GM21367 (cell line): ENCODE results near the gene ASB3.
"Not testable (repeated sequence)": the region's sequence is repeated elsewhere in the genome, so short reads cannot be mapped to it uniquely, and the experiment has no call there.

Experiments used
- ATAC-seq: cut with Tn5 transposase; IDR thresholded peaks from one replicate; pipeline ENCODE4 v1.9.1; 2021; ENCODE audit not compliant: unreplicated experiment

The ASB3 gene

DNA sequence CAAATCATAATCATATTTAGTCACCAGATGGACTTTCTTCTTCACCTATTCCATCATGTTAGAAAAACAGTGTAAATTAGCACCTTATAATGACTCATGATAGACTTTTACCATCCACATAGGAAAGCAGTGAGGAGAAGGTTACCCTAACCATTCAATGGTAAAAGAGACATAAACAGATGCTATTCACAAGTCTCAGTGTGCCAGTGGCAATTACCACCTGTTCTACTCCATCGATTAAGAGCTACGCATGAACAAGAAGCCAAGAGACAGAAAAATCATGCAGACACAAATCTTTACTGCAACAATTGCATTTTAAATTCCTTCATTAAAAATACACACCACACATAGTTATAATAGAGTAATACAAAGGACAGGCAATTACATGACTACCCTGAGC lies 125.9 kb downstream of the ASB3 start:
- no peak for ATAC-seq

DNA sequence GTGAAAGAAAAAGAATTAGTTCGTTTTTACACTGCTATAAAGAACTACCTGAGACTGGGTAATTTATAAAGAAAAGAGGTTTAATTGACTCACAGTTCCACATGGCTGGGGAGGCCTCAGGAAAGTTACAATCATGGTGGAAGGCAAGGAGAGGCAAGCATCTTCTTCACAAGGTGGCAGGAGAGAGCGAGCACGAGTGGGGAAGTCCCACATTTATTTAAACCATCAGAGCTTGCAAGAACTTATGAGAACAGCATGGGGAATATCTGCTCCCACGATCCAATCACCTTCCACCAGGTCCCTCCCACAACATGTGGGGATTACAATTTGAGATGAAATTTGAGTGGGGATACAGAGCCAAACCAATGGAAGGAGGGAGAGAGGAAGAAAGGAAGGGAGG lies 128.3 kb downstream of the ASB3 start:
- ATAC-seq = not testable (repeated sequence)

DNA sequence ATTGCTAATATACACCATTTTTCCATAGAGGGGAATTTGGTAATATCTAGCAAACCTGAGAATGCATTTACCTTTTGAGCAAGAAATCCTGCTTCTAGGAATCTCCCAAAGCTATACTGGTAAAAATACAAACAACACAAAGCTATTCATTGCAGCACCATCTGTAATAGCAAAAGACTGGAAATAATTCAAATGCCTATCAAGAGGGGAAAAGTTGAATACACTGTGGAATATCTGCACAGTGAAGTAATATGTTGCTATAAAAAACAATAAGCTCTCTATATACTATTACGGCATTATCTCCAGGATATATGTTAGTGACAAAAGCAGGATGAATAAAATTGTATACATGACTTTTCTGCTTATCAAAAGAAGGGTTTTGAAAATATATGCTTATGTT lies 131.5 kb downstream of the ASB3 start:
- ATAC-seq = no peak

DNA sequence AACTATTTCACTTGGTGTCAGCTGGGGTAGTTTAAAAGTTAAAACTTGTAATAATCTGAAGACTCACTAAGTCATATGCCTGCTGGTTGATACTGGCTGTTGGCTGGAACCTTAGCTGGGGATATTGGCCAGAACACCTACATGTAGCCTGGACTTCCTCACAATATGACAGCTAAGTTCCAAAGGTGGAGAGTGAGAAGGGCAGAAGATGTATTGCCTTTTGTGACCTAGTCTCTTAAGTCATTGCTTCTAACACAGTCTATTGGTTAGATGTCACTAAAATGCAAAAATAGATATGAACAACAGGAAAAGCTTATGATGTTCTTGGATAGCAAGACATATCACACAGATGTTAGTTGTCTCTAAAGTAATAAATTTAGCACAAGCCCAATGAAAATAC lies 132.4 kb downstream of the ASB3 start:
- no peak for ATAC-seq

DNA sequence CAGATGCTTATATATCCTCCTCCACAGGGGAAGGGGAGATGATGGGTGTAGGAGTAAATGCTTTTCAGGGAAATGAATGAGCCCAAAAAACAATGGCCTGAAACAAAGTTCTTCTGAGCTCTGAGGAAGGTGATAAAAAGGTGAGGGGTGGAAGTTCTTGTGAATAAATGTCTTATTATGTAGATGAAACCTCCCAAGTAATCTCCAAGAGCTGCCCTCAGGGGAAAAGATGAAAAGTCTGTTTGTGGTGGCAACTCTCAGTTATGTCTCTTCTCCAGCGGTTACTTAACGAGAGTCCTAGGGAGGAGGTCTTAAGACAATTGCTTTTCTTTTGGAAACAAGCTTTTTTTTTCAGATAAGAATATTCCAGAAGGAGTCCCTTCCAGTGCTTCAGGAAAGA lies 134.6 kb downstream of the ASB3 start:
- no peak for ATAC-seq

DNA sequence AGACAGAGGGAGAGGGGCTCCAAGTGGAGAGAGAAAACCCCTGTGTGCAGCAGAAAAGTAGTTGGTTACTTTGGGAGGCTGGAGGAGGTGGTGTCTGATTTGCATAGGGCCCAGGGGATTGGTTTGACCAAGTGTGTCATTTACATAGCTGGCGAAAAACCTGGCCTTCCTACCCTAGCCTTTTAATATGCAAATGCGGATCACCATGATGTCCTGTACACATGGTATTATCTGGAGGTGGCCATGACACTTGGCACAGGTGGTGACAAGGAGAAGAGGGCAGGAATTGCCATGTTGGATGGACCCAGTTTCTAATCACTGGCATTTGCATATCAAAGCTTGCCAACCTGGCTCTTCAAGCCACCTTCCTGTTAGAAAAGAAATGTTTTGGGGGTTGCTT lies 140.0 kb downstream of the ASB3 start:
- ATAC-seq = no peak

DNA sequence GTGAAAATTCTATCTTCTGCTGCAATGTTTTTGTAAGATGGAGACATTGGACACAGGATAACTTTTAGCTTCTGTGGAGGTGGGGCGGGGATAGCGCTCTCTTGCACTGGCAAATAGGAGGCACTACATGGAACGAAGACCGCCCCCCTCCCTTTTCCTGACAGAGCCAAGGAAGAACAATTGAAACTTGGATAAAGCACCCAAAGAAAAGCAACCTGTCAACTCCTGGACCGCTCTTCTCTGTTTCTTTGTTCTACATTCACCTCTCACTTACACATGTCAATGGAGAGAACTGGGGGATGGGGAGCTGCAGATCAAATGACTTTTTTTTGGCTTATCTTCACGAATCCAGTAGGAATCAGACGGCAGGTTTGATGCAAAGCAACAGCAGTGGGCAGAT lies 145.5 kb downstream of the ASB3 start:
- ATAC-seq = no peak

DNA sequence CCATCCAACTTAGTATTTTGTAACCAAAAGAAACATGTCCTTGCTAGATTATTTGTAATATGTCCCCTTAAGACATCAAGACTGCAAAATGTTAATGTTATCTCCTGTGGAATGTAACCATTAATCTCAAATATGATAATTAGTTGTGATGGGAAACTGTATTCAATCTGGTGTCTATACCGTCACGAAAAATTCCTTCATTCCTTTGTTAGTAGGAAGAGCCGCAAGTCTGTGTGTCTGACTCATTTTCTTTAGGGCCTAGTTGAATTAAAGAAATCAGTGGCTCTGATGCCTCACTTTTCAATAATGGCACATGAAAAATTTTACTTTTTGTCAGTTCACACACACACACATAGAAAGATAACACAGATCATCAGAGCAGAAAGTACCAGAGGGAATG lies 146.3 kb downstream of the ASB3 start:
- no peak for ATAC-seq

DNA sequence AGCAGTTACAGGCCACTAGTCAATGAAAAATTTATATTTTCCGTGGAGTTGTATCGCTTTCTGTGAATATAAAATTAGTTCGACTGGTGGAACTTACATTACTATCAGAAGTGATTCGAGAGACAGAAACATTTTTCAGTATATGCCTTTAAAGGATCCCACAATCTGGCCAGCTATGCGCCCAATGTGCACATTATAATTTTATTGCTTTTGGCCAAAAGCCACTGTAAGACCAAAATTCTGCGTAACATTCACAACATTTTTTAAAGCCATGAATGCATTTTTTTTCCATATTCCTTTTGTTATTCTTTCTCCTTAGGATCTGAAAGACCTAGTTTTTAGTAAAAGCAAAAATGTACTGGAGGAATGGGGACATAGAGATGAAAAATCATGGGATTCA lies 150.2 kb downstream of the ASB3 start:
- no peak for ATAC-seq

DNA sequence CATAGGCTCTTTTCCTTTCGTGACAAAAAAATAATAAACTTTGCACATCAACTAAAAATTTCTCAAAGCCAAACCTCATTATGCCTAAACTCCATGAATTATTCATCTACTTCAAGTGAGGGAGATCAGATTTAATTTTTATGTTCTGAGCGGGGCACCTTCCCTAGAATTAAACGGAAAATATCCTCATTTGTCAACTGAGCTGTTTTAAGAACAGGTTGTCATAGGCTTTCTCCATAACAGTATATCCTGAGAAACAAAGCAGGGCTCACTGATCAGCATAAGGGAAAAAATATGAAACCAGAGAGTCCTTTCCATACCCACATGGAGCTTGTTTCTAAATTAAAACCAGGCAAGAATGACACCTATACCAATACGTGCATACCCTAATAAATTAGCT lies 150.6 kb downstream of the ASB3 start:
- ATAC-seq = no peak

DNA sequence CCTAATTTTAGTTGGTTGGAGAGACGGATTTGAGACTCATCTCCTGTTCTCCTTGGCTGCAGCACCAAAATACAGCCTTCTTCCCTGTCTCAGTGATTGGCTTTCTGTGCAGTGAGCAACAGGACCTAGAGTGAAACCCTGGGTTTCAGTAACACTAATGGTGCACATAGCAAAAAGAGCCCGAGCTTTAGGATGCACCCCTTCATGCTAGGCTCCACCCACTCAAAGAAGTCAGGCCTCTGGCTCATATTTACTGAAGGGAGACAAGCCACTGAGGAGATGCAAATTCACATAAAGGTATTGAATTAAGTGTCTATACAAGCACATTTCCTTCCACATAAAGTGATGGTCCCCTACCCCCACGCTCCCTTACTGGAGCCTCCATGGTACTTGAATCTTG lies 151.1 kb downstream of the ASB3 start:
- ATAC-seq = no peak

DNA sequence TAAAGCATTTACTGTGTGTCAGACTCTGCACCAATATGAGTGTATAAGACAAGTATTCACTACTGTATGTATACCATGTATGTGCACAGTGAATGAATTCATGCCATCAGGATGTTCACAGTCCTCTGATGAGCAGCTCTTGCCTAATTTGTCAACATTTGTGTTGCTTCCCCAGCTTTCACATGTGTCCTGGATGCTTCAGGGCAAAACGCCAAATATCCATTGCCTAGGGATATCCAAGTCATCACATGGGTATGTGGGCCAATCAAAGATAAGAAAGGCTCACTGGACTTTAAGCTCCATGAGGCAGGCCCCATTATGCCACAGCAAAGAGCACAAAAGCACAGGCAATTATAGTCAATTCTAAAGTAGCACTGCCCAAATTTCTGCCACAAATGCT lies 153.3 kb downstream of the ASB3 start:
- no peak for ATAC-seq

DNA sequence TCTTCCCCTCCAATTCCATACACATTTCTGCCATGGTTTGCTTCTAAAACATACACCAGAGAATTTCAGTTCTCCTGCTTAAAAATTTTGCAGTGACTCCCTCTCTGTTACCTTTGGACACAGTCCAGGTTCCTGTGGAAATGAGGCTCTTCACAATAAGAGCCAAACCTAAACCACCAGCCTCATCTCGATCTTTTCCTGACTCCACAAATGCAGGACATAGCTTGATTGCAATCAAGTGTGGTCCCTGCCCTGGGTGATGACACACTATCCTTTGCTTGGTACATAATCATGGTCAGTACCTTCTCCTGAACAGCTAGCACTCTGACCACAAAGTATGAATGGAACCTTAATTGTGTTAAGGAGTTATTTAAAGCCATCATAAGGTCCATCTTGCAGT lies 154.0 kb downstream of the ASB3 start:
- no peak for ATAC-seq

DNA sequence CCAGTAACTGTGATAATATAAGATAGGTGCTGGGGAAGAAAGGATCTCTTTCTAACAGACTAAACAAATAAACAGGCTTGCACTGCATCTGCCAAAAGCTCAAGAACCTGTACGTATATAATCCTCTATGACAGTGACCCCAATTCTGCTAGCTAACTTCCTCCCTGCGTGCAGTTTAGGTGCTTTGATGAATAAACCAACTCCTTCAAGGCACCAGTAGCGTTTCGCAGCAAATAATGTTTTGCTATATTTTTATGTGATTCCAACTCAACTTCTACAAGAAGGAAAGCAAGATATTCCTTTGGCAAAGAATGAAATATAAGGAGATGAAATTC lies 154.7 kb downstream of the ASB3 start:
- ATAC-seq = no peak

DNA sequence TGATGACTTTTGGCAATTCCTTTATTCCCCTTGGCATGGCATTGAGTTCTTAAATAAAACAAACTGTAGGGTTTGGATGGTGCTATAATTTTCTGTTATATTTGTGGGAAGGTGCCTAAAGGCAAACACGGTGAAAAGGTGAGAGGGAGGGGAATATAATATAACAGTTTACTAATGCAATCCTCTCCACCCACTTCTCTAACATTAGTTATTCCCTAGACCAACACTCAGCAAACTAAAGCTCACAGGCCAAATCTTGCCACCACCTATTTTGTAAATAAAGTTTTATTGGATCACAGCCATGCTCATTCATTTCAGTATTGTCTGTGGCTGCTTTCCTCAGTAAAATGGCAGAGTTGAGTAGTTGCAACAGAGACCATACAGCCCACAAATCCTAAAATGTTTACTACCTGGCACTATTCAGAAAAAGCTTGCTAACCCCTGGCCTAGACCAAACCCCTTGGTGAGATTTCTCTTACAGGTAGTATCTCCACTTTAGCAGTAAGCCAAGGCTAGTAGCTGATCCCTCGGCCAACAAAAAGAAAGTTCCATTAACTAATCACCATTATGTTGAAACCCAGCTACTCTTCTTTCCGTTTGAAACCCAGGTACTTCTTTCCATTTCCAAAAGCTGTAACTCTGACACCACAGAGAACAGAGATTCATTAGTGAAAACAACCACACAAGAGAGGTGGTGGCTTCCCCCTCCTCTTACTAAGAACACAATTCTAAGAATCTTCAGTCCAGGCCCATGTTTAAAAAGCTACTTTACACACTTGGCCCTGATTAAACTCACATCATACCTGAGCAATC lies 155.2 kb downstream of the ASB3 start:
- ATAC-seq = no peak

DNA sequence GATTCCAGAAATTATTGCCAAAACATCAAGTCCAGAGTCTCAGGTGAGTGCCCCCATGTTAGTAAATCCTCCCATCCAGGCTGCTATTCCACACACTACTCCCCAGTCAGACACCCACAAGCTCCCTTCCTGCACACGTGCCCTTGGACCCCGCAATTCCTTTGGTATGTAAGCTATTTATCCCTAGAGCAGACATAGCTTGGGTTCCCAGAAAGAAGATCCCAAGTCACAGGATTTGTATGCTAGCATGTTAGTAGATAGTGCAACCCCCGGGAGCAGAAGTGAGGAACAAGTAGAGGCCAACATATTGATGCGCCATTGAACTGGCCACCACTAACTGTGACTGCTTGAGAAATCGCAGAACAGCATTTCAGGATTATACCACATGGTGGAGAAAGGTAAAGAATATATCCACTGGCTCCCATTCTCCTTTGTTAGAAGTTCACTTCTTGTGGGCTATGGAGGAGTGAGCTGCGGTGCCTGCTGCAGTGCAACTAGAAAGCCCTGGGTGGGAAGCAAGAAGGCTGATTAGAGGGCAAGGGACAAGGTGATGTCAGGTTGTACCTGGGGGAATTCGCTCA lies 156.6 kb downstream of the ASB3 start:
- no peak for ATAC-seq

DNA sequence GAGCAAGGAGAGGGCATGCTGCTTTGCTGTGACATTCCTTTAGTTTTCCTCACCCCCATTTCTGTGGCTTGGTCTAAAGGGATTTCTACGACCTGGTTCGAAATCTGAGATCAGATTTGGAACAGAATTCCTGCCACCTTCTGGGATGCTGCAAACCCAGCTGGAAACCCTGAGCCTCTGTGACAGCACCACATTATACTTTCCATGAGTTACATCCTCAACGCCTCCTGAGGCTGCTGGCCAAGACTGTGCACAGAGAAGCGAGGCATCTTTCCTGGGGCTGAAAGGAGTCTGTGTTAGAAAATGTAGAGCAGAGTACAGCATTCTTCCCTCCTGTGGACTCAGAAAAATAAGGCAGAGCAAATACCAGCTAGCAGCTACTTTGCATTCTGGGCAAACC lies 157.3 kb downstream of the ASB3 start:
- ATAC-seq = no peak

DNA sequence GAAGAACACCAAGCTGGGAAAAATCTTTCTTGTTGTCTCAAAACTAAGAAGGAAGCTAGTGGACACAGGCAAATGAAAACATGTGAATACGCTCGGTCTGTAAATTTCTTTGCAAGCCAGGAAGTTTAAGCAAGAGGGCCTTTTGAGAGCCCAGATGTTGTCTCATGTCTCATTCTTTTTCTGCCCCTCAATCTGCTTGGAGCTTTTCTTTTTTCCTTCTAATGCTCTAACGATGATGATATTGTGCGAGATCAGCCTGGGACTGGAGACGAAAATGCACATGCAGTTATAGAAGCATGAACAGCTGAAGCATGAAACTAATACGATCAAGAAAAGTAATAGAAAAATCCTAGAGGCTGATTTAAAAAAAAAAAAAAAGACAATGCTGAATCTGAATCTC lies 157.8 kb downstream of the ASB3 start:
- no peak for ATAC-seq

DNA sequence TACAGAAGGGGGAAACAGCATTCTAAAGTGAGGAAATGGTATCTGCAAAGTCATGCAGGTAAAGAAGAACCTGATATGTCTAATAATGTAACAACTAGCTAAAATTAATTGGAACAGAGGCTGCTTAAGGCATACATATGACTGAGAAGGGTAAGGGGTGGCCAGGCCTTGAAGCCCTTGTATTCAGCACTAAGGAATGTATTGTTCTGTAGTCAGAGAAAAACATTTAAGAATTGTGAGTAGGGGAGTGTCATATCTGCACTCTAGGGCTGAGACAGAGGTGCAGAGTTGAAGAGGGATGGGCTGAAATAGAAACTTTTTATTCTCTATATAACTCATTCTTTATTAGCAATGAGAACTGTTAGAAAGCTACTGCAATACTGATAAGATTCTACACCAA lies 164.6 kb downstream of the ASB3 start:
- ATAC-seq = no peak

DNA sequence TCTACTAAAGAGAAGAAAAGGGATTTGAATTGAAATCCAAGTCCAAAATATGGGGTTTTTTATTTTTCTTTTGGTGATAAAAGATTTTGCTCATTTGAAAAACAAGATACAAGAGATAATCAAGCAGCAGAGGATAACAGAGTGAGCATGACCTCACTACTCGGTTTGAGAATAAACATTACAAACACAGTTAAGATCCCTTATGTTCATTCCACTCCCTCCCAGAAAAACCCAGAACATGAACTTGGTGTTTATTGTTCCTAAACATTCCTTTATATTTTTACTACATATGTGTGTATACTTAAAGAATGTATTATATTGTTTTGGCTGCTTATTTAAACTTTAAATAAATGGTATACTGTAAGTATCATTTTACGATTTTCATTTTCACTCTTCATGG lies 165.8 kb downstream of the ASB3 start:
- ATAC-seq = no peak
